ENCODE results near the gene ZNF189. TPM values are rescaled to one million over a fixed set of nuclear protein-coding genes. Genes with fewer than 3 reads are reported as not detected.

Gene ZNF189
- total RNA-seq, 1 donor from 2014 or later, result 17.3 TPM

- Mint-ChIP-seq H3K36me3 (ENCODE audit: unreplicated experiment) (no peaks in the 10 kb centered on the region), H3K4me3 (ENCODE audit: unreplicated experiment) (no peak overlapping the region), H3K9me3 (ENCODE audit: unreplicated experiment) (no peaks in the 10 kb centered on the region), H3K4me1 (ENCODE audit: unreplicated experiment) (no peaks in the 10 kb centered on the region), H3K27ac (ENCODE audit: unreplicated experiment) (no peak overlapping the region), H3K27me3 (ENCODE audit: unreplicated experiment) (peaks cover 4% of the 10 kb centered on the region)
- DNase-seq (ENCODE audit: extremely low spot score, unreplicated experiment), result no peak
- no peak for TF ChIP-seq CTCF (IDR thresholded peaks at IDR 0.05)
Measured at GRCh38 chr9:101354143-101354764, 44.4 kb upstream of the ZNF189 start.

- no peak for TF ChIP-seq CTCF (IDR thresholded peaks at IDR 0.05)
- H3K36me3 Mint-ChIP-seq (ENCODE audit: unreplicated experiment), result no peaks in the 10 kb centered on the region
- no peak overlapping the region for H3K4me3 Mint-ChIP-seq (ENCODE audit: unreplicated experiment)
- H3K27ac Mint-ChIP-seq (ENCODE audit: unreplicated experiment), result no peak overlapping the region
- H3K27me3 Mint-ChIP-seq (ENCODE audit: unreplicated experiment), result peaks cover 3% of the 10 kb centered on the region
- DNase-seq (ENCODE audit: extremely low spot score, unreplicated experiment), result no peak
- no peaks in the 10 kb centered on the region for H3K9me3 Mint-ChIP-seq (ENCODE audit: unreplicated experiment)
- H3K4me1 Mint-ChIP-seq (ENCODE audit: unreplicated experiment), result no peaks in the 10 kb centered on the region
Measured at GRCh38 chr9:101354765-101355708, 43.6 kb upstream of the ZNF189 start.

- Mint-ChIP-seq H3K36me3 (ENCODE audit: unreplicated experiment) (no peaks in the 10 kb centered on the region), H3K27ac (ENCODE audit: unreplicated experiment) (no peak overlapping the region), H3K4me1 (ENCODE audit: unreplicated experiment) (no peaks in the 10 kb centered on the region), H3K4me3 (ENCODE audit: unreplicated experiment) (no peak overlapping the region), H3K9me3 (ENCODE audit: unreplicated experiment) (no peaks in the 10 kb centered on the region), H3K27me3 (ENCODE audit: unreplicated experiment) (peaks cover 2% of the 10 kb centered on the region)
- no peak for DNase-seq (ENCODE audit: extremely low spot score, unreplicated experiment)
- TF ChIP-seq CTCF (IDR thresholded peaks at IDR 0.05), result no peak
Measured at GRCh38 chr9:101356619-101357018, 42.0 kb upstream of the ZNF189 start.

- H3K27me3 Mint-ChIP-seq (ENCODE audit: unreplicated experiment), result peaks cover 5% of the 10 kb centered on the region
- no peak for DNase-seq (ENCODE audit: extremely low spot score, unreplicated experiment)
Measured at GRCh38 chr9:101359679-101360078, 39.0 kb upstream of the ZNF189 start.

More at GRCh38 chr9:101359679-101360078, 39.0 kb upstream of the ZNF189 start:
- Mint-ChIP-seq H3K9me3 (ENCODE audit: unreplicated experiment) (no peaks in the 10 kb centered on the region), H3K27ac (ENCODE audit: unreplicated experiment) (no peak overlapping the region), H3K4me1 (ENCODE audit: unreplicated experiment) (no peaks in the 10 kb centered on the region), H3K4me3 (ENCODE audit: unreplicated experiment) (no peak overlapping the region), H3K36me3 (ENCODE audit: unreplicated experiment) (no peaks in the 10 kb centered on the region)
- TF ChIP-seq CTCF (IDR thresholded peaks at IDR 0.05), result no peak
